ENCODE data around the gene STXBP5L. TPM values are rescaled to one million over a fixed set of nuclear protein-coding genes. Genes with fewer than 3 reads are reported as not detected.

The STXBP5L gene
- polyA plus RNA-seq, 1 donor from 2014 or later, result 7.6 TPM

DNA sequence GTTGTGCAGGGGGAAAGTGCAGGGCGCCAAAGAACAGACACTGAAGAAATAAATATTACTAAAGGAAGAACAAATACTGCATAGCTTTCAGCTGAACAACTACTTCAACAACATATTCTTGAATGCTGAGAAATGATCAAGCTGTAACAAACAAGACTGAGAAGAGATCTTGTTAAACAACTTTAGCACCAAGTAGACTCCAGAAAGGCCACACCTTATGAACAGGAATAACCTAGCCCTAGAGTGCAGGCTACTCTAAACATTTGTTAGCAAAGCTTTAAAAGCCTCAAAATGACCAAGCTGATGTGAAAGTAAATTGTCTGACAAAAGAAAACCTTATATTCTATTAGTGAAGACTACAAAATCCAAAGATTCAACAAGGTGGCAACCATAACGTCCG, 554.6 kb downstream of the STXBP5L start:
- no peaks in the 10 kb centered on the region for H3F3A ChIP-seq (ENCODE audit: insufficient read depth, low read length, poor library complexity, severe bottlenecking)
- no peaks in the 10 kb centered on the region for H3K9me3 ChIP-seq (ENCODE audit: low read length)
- H3K4me3 ChIP-seq (ENCODE audit: low read length), result no peak overlapping the region
- no peaks in the 10 kb centered on the region for H3K27me3 ChIP-seq (ENCODE audit: insufficient read depth, low read depth, low read length)
- no peaks in the 10 kb centered on the region for H3K36me3 ChIP-seq (ENCODE audit: insufficient read depth, low read length)
- no peak overlapping the region for H2AFZ ChIP-seq (ENCODE audit: low read depth, low read length)
- H3K9me2 ChIP-seq (ENCODE audit: insufficient read depth, low read length), result no peaks in the 10 kb centered on the region
- H4K20me1 ChIP-seq (ENCODE audit: insufficient read depth), result no peaks in the 10 kb centered on the region
- no peak overlapping the region for H3K4me2 ChIP-seq (ENCODE audit: low read length)
- TF ChIP-seq RAD21 (conservative IDR thresholded peaks at IDR 0.05), result no peak
- TF ChIP-seq EZH2 (IDR thresholded peaks at IDR 0.05; ENCODE audit: borderline replicate concordance, insufficient read depth, low read length, poor library complexity, severe bottlenecking), result no peak
- TF ChIP-seq, protein P1, sequence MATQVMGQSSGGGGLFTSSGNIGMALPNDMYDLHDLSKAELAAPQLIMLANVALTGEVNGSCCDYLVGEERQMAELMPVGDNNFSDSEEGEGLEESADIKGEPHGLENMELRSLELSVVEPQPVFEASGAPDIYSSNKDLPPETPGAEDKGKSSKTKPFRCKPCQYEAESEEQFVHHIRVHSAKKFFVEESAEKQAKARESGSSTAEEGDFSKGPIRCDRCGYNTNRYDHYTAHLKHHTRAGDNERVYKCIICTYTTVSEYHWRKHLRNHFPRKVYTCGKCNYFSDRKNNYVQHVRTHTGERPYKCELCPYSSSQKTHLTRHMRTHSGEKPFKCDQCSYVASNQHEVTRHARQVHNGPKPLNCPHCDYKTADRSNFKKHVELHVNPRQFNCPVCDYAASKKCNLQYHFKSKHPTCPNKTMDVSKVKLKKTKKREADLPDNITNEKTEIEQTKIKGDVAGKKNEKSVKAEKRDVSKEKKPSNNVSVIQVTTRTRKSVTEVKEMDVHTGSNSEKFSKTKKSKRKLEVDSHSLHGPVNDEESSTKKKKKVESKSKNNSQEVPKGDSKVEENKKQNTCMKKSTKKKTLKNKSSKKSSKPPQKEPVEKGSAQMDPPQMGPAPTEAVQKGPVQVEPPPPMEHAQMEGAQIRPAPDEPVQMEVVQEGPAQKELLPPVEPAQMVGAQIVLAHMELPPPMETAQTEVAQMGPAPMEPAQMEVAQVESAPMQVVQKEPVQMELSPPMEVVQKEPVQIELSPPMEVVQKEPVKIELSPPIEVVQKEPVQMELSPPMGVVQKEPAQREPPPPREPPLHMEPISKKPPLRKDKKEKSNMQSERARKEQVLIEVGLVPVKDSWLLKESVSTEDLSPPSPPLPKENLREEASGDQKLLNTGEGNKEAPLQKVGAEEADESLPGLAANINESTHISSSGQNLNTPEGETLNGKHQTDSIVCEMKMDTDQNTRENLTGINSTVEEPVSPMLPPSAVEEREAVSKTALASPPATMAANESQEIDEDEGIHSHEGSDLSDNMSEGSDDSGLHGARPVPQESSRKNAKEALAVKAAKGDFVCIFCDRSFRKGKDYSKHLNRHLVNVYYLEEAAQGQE (IDR thresholded peaks at IDR 0.05; ENCODE audit: borderline replicate concordance), result no peak
- TF ChIP-seq, protein P2, sequence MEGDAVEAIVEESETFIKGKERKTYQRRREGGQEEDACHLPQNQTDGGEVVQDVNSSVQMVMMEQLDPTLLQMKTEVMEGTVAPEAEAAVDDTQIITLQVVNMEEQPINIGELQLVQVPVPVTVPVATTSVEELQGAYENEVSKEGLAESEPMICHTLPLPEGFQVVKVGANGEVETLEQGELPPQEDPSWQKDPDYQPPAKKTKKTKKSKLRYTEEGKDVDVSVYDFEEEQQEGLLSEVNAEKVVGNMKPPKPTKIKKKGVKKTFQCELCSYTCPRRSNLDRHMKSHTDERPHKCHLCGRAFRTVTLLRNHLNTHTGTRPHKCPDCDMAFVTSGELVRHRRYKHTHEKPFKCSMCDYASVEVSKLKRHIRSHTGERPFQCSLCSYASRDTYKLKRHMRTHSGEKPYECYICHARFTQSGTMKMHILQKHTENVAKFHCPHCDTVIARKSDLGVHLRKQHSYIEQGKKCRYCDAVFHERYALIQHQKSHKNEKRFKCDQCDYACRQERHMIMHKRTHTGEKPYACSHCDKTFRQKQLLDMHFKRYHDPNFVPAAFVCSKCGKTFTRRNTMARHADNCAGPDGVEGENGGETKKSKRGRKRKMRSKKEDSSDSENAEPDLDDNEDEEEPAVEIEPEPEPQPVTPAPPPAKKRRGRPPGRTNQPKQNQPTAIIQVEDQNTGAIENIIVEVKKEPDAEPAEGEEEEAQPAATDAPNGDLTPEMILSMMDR (IDR thresholded peaks at IDR 0.05; ENCODE audit: poor library complexity, severe bottlenecking), result no peak
- no peak for TF ChIP-seq MXI1 (conservative IDR thresholded peaks at IDR 0.05; ENCODE audit: poor library complexity, severe bottlenecking)
- TF ChIP-seq EP300 (conservative IDR thresholded peaks at IDR 0.05; ENCODE audit: poor library complexity, severe bottlenecking), result no peak
- TF ChIP-seq TAF1 (IDR thresholded peaks at IDR 0.05; ENCODE audit: low read depth), result no peak
- no peak for TF ChIP-seq POLR2AphosphoS5 (IDR thresholded peaks at IDR 0.05)
- no peak for TF ChIP-seq SMC3 (conservative IDR thresholded peaks at IDR 0.05; ENCODE audit: poor library complexity)
- no peak overlapping the region for H3K9ac ChIP-seq (ENCODE audit: low read length)
- no peak overlapping the region for H3K27ac ChIP-seq (ENCODE audit: low read length)
- H3K79me2 ChIP-seq (replicated peaks; ENCODE audit: insufficient read depth, low read length), result no peaks in the 10 kb centered on the region

DNA sequence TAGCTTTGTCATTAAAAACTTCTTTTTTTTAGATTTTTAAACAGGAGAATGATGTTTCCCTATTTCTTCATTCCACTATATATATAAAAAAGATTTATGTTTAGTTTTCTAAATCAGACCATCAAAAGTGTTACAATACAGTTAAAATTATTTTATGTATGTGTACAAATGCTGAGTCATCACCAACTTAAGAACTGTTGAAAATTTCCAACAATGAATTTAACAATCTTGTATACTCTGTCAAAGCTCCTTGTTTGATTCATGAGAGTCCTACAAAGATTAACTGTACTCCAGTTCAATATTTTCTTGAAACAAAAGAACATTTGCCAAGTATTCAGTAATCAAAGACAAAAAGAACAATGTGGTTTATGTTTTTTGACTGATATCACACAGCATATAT, 555.7 kb downstream of the STXBP5L start:
- Histone ChIP-seq H3K4me3 (ENCODE audit: low read length) (no peak overlapping the region), H3K9ac (ENCODE audit: low read length) (no peak overlapping the region), H3F3A (ENCODE audit: insufficient read depth, low read length, poor library complexity, severe bottlenecking) (no peaks in the 10 kb centered on the region), H3K27me3 (ENCODE audit: insufficient read depth, low read depth, low read length) (no peaks in the 10 kb centered on the region), H3K9me2 (ENCODE audit: insufficient read depth, low read length) (no peaks in the 10 kb centered on the region), H3K9me3 (ENCODE audit: low read length) (no peaks in the 10 kb centered on the region), H3K27ac (ENCODE audit: low read length) (no peak overlapping the region), H2AFZ (ENCODE audit: low read depth, low read length) (no peak overlapping the region), H4K20me1 (ENCODE audit: insufficient read depth) (no peaks in the 10 kb centered on the region), H3K36me3 (ENCODE audit: insufficient read depth, low read length) (no peaks in the 10 kb centered on the region), H3K79me2 (replicated peaks; ENCODE audit: insufficient read depth, low read length) (no peaks in the 10 kb centered on the region), H3K4me2 (ENCODE audit: low read length) (no peak overlapping the region)
- TF ChIP-seq SMC3 (conservative IDR thresholded peaks at IDR 0.05; ENCODE audit: poor library complexity), result no peak
- TF ChIP-seq, protein P1 (IDR thresholded peaks at IDR 0.05; ENCODE audit: borderline replicate concordance), result no peak
- TF ChIP-seq POLR2AphosphoS5 (IDR thresholded peaks at IDR 0.05), result no peak
- no peak for TF ChIP-seq MXI1 (conservative IDR thresholded peaks at IDR 0.05; ENCODE audit: poor library complexity, severe bottlenecking)
